Right lobe of liver (tissue), 6 donors: ENCODE results near the gene DOHH. TPM values are rescaled to one million over a fixed set of nuclear protein-coding genes. Genes with fewer than 3 reads are reported as not detected.
"Not testable (repeated sequence)": the region's sequence is repeated elsewhere in the genome, so short reads cannot be mapped to it uniquely, and the experiment has no call there.

Experiments
- ATAC-seq, 4 donors: fragments of 200-7000 bp; cut with Tn5 transposase; one replicate each; pipeline ENCODE4 v1.9.1; 2020; ENCODE audit warnings: mild to moderate bottlenecking in 4 of 4, moderate library complexity in 4 of 4
- DNase-seq, 3 donors: peaks; one replicate each; pipeline ENCODE4 v3.0.0-alpha.2; 2020
- H3K27ac ChIP-seq, 3 donors: fragments of 200-600 bp; one replicate each; pipeline ENCODE4 v1.8.0; 2022
- H3K27me3 ChIP-seq, 2 donors: fragments of 200-600 bp; one replicate each; pipeline ENCODE4 v1.8.0; 2022
- H3K36me3 ChIP-seq, 4 donors: fragments of 200-600 bp; sonication (generic) in 1 of 4; one replicate each; pipeline versions ENCODE4 v1.5.1 to v1.8.0; 2017 to 2022; ENCODE audit warnings: control low read depth in 1 of 4
- H3K4me1 ChIP-seq, 4 donors: fragments of 200-600 bp; sonication (generic) in 1 of 4; one replicate each; pipeline versions ENCODE4 v1.5.1 to v1.8.0; 2017 to 2022; ENCODE audit warnings: control low read depth in 1 of 4
- H3K4me3 ChIP-seq, 3 donors: fragments of 200-600 bp; one replicate each; pipeline ENCODE4 v1.8.0; 2022
- H3K9me3 ChIP-seq, 4 donors: fragments of 200-600 bp; sonication (generic) in 1 of 4; one replicate each; pipeline versions ENCODE4 v1.5.1 to v1.8.0; 2017 to 2022; ENCODE audit warnings: control low read depth in 1 of 4
- CTCF ChIP-seq, 4 donors: fragments of 200-600 bp in 3 of 4; fragments of 450-650 bp in 1 of 4; IDR thresholded peaks; one replicate each; pipeline versions ENCODE4 v1.5.1 to v1.8.0; 2016 to 2022; ENCODE audit warnings: antibody characterized with exemption in 4 of 4, mild to moderate bottlenecking in 2 of 4
- POLR2A ChIP-seq: fragments of 450-650 bp; IDR thresholded peaks from one replicate; pipeline ENCODE4 v1.6.1; 2017; ENCODE audit warnings: antibody characterized with exemption, mild to moderate bottlenecking
- WGBS: methylation state at CpG from one replicate; pipeline ENCODE4 v1.1.6; 2018; ENCODE audit warnings: low coverage, low lambda C conversion rate; ENCODE audit not compliant: insufficient coverage; ENCODE audit errors: missing lambda C conversion rate; 5-methylcytosine and 5-hydroxymethylcytosine counted together
- intact Hi-C, 2 donors: fragments of 100-400 bp; cut with DNase I; formaldehyde crosslinking; loops; one replicate each; pipeline versions ENCODE4 v1.11.2 to v1.14.1; 2022
- total RNA-seq, 6 experiments: library from RNA; depleted of rRNA in 2 of 6; stranded (reverse); fragments of >200 nt in 2 of 6; fragmentation: NEBNext Ultra II Directional in 3 of 6; extraction: Animal tissue kit (Norgen Biotek cat#: 25700) in 3 of 6; gene quantifications; one replicate each; pipeline versions ENCODE4 v1.1.0 to v1.2.4, GENCODE V29; 2016 to 2023
- donor health status: DM: no; HTN: yes; CAD: no.
- donor health status: DM: no; HTN: no; CAD: no.
- donor health status: DM: no; HTN: no; CAD: no.
- donor health status: DM: no; HTN: yes; CAD: no.
- donor health status: DM: no; HTN: yes; CAD: no.

DOHH gene
- total RNA-seq, 6 experiments from 2014 or later = 3.7 to 16.7 (median 4.9) TPM

DNA sequence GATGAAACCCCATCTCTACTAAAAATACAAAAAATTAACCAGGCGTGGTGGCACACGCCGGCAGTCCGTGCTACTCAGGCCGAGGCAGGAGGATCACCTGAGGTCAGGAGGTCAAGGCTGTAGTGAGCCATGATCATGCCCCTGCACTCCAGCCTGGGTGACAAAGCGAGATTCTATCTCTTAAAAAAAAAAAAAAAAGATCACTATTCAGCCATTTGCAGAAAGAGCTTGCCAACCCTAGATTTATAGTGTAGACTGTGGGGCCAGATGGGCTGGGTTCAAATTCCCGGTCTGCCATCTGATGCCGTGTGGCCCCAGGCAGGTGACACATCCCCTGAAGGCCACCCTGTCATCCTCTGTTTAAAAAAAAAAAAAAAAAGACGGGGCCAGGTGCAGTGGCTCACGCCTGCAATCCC, 49.0 kb downstream of the DOHH start:
- ATAC-seq (peak; percentile 41 to 65 (median 52)), DNase-seq (no peak)
- no peaks in the 10 kb centered on the region for H3K27me3 ChIP-seq
- H3K4me1 ChIP-seq = peaks cover 0 to 16% (median 6%) of the 10 kb centered on the region in 4 donors
- peak overlapping the region; percentile 14 to 47 (median 41) for H3K27ac ChIP-seq
- H3K4me3 ChIP-seq = no peak overlapping the region
- WGBS = 57% methylated on average over 8 of the region's 10 CpGs
- H3K36me3 ChIP-seq = peaks cover 0 to 90% (median 45%) of the 10 kb centered on the region in 4 donors
- intact Hi-C loops = no loop called here
- no peaks in the 10 kb centered on the region for H3K9me3 ChIP-seq
- TF ChIP-seq CTCF (IDR thresholded peaks at IDR 0.05) (no peak), POLR2A (no peak)

DNA sequence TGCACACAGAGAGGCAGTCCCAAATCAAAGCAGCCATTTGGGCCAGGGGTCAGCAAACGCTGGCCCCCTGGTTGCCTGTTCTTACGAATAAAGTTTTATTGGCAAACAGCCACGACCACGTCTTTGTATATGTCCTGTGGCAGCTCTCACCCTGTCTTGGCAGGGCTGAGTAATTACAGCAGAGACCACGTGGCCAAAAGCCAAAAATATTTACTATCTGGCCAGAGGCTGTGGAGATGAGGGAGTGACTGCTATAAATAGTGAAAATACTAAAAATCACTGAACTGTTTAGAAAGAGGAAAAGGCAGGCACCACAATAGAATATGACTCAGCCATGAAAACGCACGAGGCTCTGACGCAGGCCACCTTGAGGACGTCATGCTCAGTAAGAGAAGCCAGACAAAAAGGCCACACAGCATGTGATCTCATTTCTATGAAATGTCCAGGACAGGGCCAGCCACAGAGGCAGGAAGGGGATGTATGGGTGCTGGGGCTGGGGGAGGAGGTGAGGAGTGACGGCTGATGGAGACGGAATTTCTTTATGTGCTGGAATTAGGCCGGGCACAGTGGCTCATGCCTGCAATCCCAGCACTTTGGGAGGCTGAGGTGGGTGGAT, 49.6 kb downstream of the DOHH start:
- TF ChIP-seq CTCF (IDR thresholded peaks at IDR 0.05) (no peak), POLR2A (no peak)
- Histone ChIP-seq H3K9me3 (no peaks in the 10 kb centered on the region), H3K36me3 (peaks cover 4 to 91% (median 48%) of the 10 kb centered on the region in 4 donors), H3K4me1 (peaks cover 0 to 16% (median 6%) of the 10 kb centered on the region in 4 donors), H3K27me3 (no peaks in the 10 kb centered on the region), H3K4me3 (no peak overlapping the region), H3K27ac (peak overlapping the region; percentile 14 to 47 (median 41))
- WGBS = 16% methylated on average over 10 of the region's 12 CpGs
- ATAC-seq (peak; percentile 1 to 69 (median 41)), DNase-seq (no peak)
- intact Hi-C loops = no loop called here

GRCh38 chr19:3448616-3449334, 51.7 kb downstream of the DOHH start:
- TF ChIP-seq CTCF (IDR thresholded peaks at IDR 0.05) (no peak), POLR2A (no peak)
- no peak overlapping the region for H3K4me3 ChIP-seq
- 100% methylated on average over 2 of the region's 28 CpGs for WGBS
- H3K9me3 ChIP-seq = no peaks in the 10 kb centered on the region
- no peaks in the 10 kb centered on the region for H3K27me3 ChIP-seq
- H3K27ac ChIP-seq = no peak overlapping the region
- intact Hi-C loops = no loop called here
- no peak for DNase-seq
- ATAC-seq = no peak
- H3K4me1 ChIP-seq = peaks cover 0 to 22% (median 6%) of the 10 kb centered on the region in 4 donors
- H3K36me3 ChIP-seq = peaks cover 6 to 91% (median 50%) of the 10 kb centered on the region in 4 donors

GRCh38 chr19:3446657-3447056, 53.8 kb downstream of the DOHH start:
- DNase-seq, H3K27ac ChIP-seq, H3K4me3 ChIP-seq, intact Hi-C loops, ATAC-seq, H3K9me3 ChIP-seq, H3K27me3 ChIP-seq: not testable (repeated sequence)
- Histone ChIP-seq H3K36me3 (peaks cover 6 to 84% (median 46%) of the 10 kb centered on the region in 4 donors), H3K4me1 (peaks cover 0 to 21% (median 6%) of the 10 kb centered on the region in 4 donors)
- 100% methylated on average over 1 of the region's 4 CpGs for WGBS

GRCh38 chr19:3444695-3445234, 55.7 kb downstream of the DOHH start:
- intact Hi-C loops = no loop called here
- DNase-seq = no peak
- Histone ChIP-seq H3K27ac (no peak overlapping the region), H3K9me3 (no peaks in the 10 kb centered on the region), H3K36me3 (peaks cover 6 to 80% (median 43%) of the 10 kb centered on the region in 4 donors), H3K27me3 (no peaks in the 10 kb centered on the region), H3K4me1 (peaks cover 0 to 6% (median 0%) of the 10 kb centered on the region in 4 donors), H3K4me3 (no peak overlapping the region)
- 87% methylated on average over 9 of the region's 24 CpGs for WGBS
- ATAC-seq = no peak
- no peak for TF ChIP-seq CTCF (IDR thresholded peaks at IDR 0.05)
